Progenitor cell of endocrine pancreas (in vitro differentiated cells): ENCODE results near the gene TNF. TPM values are rescaled to one million over a fixed set of nuclear protein-coding genes. Genes with fewer than 3 reads are reported as not detected.

Source experiments
- DNase-seq: peaks from one replicate; pipeline ENCODE4 v3.0.0; 2021; ENCODE audit warnings: low spot score; ENCODE audit not compliant: unreplicated experiment
- H3K27ac Mint-ChIP-seq: 2 replicates; pipeline ENCODE4 v1.8.0; 2021; ENCODE audit warnings: mild to moderate bottlenecking, moderate library complexity, mixed read lengths
- H3K27me3 Mint-ChIP-seq: 2 replicates; pipeline ENCODE4 v1.8.0; 2021; ENCODE audit warnings: mixed read lengths
- H3K36me3 Mint-ChIP-seq: 2 replicates; pipeline ENCODE4 v1.8.0; 2022; ENCODE audit warnings: mixed read lengths; ENCODE audit not compliant: insufficient read depth
- H3K4me1 Mint-ChIP-seq: 2 replicates; pipeline ENCODE4 v1.8.0; 2021; ENCODE audit warnings: low read depth, mixed read lengths
- H3K4me3 Mint-ChIP-seq: 2 replicates; pipeline ENCODE4 v1.8.0; 2021; ENCODE audit warnings: low read depth, mild to moderate bottlenecking, moderate library complexity, mixed read lengths
- H3K9me3 Mint-ChIP-seq: 2 replicates; pipeline ENCODE4 v1.8.0; 2021; ENCODE audit warnings: low read depth, mixed read lengths
- CTCF ChIP-seq: fragments of 200-600 bp; sonication (generic); IDR thresholded peaks from one replicate; pipeline ENCODE4 v1.5.0; 2021; ENCODE audit warnings: antibody characterized with exemption, mild to moderate bottlenecking; ENCODE audit not compliant: unreplicated experiment
- total RNA-seq: library from RNA; stranded (reverse); gene quantifications from 2 replicates; pipeline ENCODE4 v1.2.1, GENCODE V29; 2021

Gene TNF
- total RNA-seq, 1 donor from 2014 or later: not detected

GRCh38 chr6:31556307-31556706 is 19.1 kb upstream of the TNF start:
- Mint-ChIP-seq H3K27me3 (no peaks in the 10 kb centered on the region), H3K27ac (no peak overlapping the region), H3K4me3 (no peak overlapping the region), H3K9me3 (no peaks in the 10 kb centered on the region), H3K4me1 (no peaks in the 10 kb centered on the region), H3K36me3 (peaks cover 12% of the 10 kb centered on the region)
- no peak for TF ChIP-seq CTCF
- DNase-seq: no peak

- DNase-seq: no peak
- TF ChIP-seq CTCF: no peak
- Mint-ChIP-seq H3K27me3 (no peaks in the 10 kb centered on the region), H3K36me3 (peaks cover 14% of the 10 kb centered on the region), H3K9me3 (no peaks in the 10 kb centered on the region), H3K4me1 (no peaks in the 10 kb centered on the region), H3K4me3 (no peak overlapping the region), H3K27ac (no peak overlapping the region)
These were observed 17.7 kb upstream of the TNF start for GRCh38 chr6:31557443-31558317.

- H3K9me3 Mint-ChIP-seq: no peaks in the 10 kb centered on the region
- H3K27me3 Mint-ChIP-seq: no peaks in the 10 kb centered on the region
- H3K4me1 Mint-ChIP-seq: no peaks in the 10 kb centered on the region
- H3K4me3 Mint-ChIP-seq: no peak overlapping the region
- H3K27ac Mint-ChIP-seq: no peak overlapping the region
- peaks cover 14% of the 10 kb centered on the region for H3K36me3 Mint-ChIP-seq
- no peak for DNase-seq
- TF ChIP-seq CTCF: no peak
These were observed 17.1 kb upstream of the TNF start for GRCh38 chr6:31558318-31558625.

- DNase-seq: no peak
- no peaks in the 10 kb centered on the region for H3K27me3 Mint-ChIP-seq
- H3K9me3 Mint-ChIP-seq: no peaks in the 10 kb centered on the region
- no peaks in the 10 kb centered on the region for H3K4me1 Mint-ChIP-seq
- no peak overlapping the region for H3K27ac Mint-ChIP-seq
- no peak for TF ChIP-seq CTCF
- peaks cover 14% of the 10 kb centered on the region for H3K36me3 Mint-ChIP-seq
- no peak overlapping the region for H3K4me3 Mint-ChIP-seq
These were observed 16.5 kb upstream of the TNF start for GRCh38 chr6:31558631-31559500.

GRCh38 chr6:31559606-31559957 is 15.8 kb upstream of the TNF start:
- no peak for TF ChIP-seq CTCF
- DNase-seq: no peak
- peaks cover 14% of the 10 kb centered on the region for H3K36me3 Mint-ChIP-seq
- no peak overlapping the region for H3K27ac Mint-ChIP-seq
- H3K9me3 Mint-ChIP-seq: no peaks in the 10 kb centered on the region
- H3K27me3 Mint-ChIP-seq: no peaks in the 10 kb centered on the region
- H3K4me1 Mint-ChIP-seq: no peaks in the 10 kb centered on the region
- H3K4me3 Mint-ChIP-seq: no peak overlapping the region
